ENCODE measurements around the gene KLF2. TPM values are rescaled to one million over a fixed set of nuclear protein-coding genes. Genes with fewer than 3 reads are reported as not detected.
"Not testable (repeated sequence)": the region's sequence is repeated elsewhere in the genome, so short reads cannot be mapped to it uniquely, and the experiment has no call there.

KLF2 gene
- total and polyA plus RNA-seq, 12 donors, result 2.2 to 52.3 (median 23.2) TPM

GRCh38 chr19:16301999-16302694 is 22.5 kb upstream of the KLF2 start:
- intact Hi-C loops (cut with DNase I), result no loop called here
- no peaks in the 10 kb centered on the region for H3K4me1 ChIP-seq (replicated peaks in 1 of 2)
- TF ChIP-seq POLR2A (IDR thresholded peaks at IDR 0.05), result no peak
- no peak for TF ChIP-seq CTCF (IDR thresholded peaks at IDR 0.05)
- WGBS, 4 donors, result 56 to 70% (median 66%) methylated on average over 21 to 25 of the region's 25 CpGs
- no peaks in the 10 kb centered on the region for H3K9me3 ChIP-seq (replicated peaks in 1 of 3)
- no peak overlapping the region for H3K27ac ChIP-seq
- no peaks in the 10 kb centered on the region for H3K27me3 ChIP-seq
- no peak overlapping the region for H3K4me3 ChIP-seq
- DNase-seq, result peak in 6 of 7 donors; percentile 57 to 76 (median 68)
- H3K36me3 ChIP-seq (replicated peaks in 1 of 2), result no peaks in the 10 kb centered on the region

GRCh38 chr19:16303755-16304154 is 20.9 kb upstream of the KLF2 start:
- Histone ChIP-seq H3K4me3 (no peak overlapping the region), H3K9me3 (replicated peaks in 1 of 3) (no peaks in the 10 kb centered on the region), H3K36me3 (replicated peaks in 1 of 2) (no peaks in the 10 kb centered on the region), H3K27ac (no peak overlapping the region), H3K27me3 (no peaks in the 10 kb centered on the region), H3K4me1 (replicated peaks in 1 of 2) (no peaks in the 10 kb centered on the region)
- no peak for TF ChIP-seq POLR2A (IDR thresholded peaks at IDR 0.05)
- no peak for TF ChIP-seq CTCF (IDR thresholded peaks at IDR 0.05)
- peak in 4 of 7 donors; percentile 47 to 71 (median 52) for DNase-seq
- WGBS, 4 donors, result 42 to 67% (median 59%) methylated on average over 2 to 3 of the region's 3 CpGs
- intact Hi-C loops (cut with DNase I), result no loop called here

- H3K27me3 ChIP-seq; H3K27ac ChIP-seq; H3K9me3 ChIP-seq (replicated peaks in 1 of 3); H3K4me3 ChIP-seq; intact Hi-C loops (cut with DNase I); H3K36me3 ChIP-seq (replicated peaks in 1 of 2); H3K4me1 ChIP-seq (replicated peaks in 1 of 2); DNase-seq: not testable (repeated sequence)
- 75 to 84% (median 76%) methylated on average over 2 of the region's 2 CpGs for WGBS, 4 donors
Measured at GRCh38 chr19:16304511-16304910, 20.1 kb upstream of the KLF2 start.

GRCh38 chr19:16305060-16305459 is 19.6 kb upstream of the KLF2 start:
- H3K27me3 ChIP-seq; H3K27ac ChIP-seq; H3K4me1 ChIP-seq (replicated peaks in 1 of 2); H3K9me3 ChIP-seq (replicated peaks in 1 of 3); intact Hi-C loops (cut with DNase I); H3K36me3 ChIP-seq (replicated peaks in 1 of 2); DNase-seq; H3K4me3 ChIP-seq: not testable (repeated sequence)
- 63 to 76% (median 68%) methylated on average over 6 of the region's 6 CpGs for WGBS, 4 donors

GRCh38 chr19:16306728-16307402 is 17.8 kb upstream of the KLF2 start:
- WGBS, 4 donors, result 75 to 81% (median 79%) methylated on average over 15 to 21 of the region's 21 CpGs
- H3K27ac ChIP-seq, result no peak overlapping the region
- H3K4me1 ChIP-seq (replicated peaks in 1 of 2), result no peaks in the 10 kb centered on the region
- TF ChIP-seq POLR2A (IDR thresholded peaks at IDR 0.05), result no peak
- TF ChIP-seq CTCF (IDR thresholded peaks at IDR 0.05), result no peak
- H3K9me3 ChIP-seq (replicated peaks in 1 of 3), result no peaks in the 10 kb centered on the region
- H3K27me3 ChIP-seq, result no peaks in the 10 kb centered on the region
- no peak overlapping the region for H3K4me3 ChIP-seq
- intact Hi-C loops (cut with DNase I), result no loop called here
- no peaks in the 10 kb centered on the region for H3K36me3 ChIP-seq (replicated peaks in 1 of 2)
- no peak for DNase-seq
